WTC11 (cell line): ENCODE measurements around the gene SGIP1. TPM values are rescaled to one million over a fixed set of nuclear protein-coding genes. Genes with fewer than 3 reads are reported as not detected.

Source experiments
- ATAC-seq: fragments of 200-7000 bp; cut with Tn5 transposase; 2 replicates; pipeline ENCODE4 v1.10.0; 2021; ENCODE audit warnings: mild to moderate bottlenecking, moderate library complexity
- CTCF ChIA-PET: fragments of 300-600 bp; sonication (Branson Sonifier 250); formaldehyde crosslinking; loops from one replicate; lab custom pipeline; 2021; ENCODE audit warnings: antibody characterized with exemption; lab: Charles Lee
- POLR2A ChIA-PET: fragments of 350-600 bp; sonication (Branson Sonifier 250); formaldehyde crosslinking; loops from one replicate; lab custom pipeline; 2021; ENCODE audit warnings: antibody characterized with exemption; lab: Charles Lee
- DNase-seq: peaks from one replicate; pipeline ENCODE4 v3.0.0; 2021; ENCODE audit warnings: low spot score
- H3K27ac Mint-ChIP-seq: 2 replicates; pipeline ENCODE4 v1.8.0; 2021; ENCODE audit warnings: mixed read lengths
- H3K27me3 Mint-ChIP-seq: 2 replicates; pipeline ENCODE4 v1.8.0; 2021; ENCODE audit warnings: low read depth, mild to moderate bottlenecking, moderate library complexity, mixed read lengths
- H3K36me3 Mint-ChIP-seq: 2 replicates; pipeline ENCODE4 v1.8.0; 2021; ENCODE audit warnings: mixed read lengths
- H3K4me1 Mint-ChIP-seq: 2 replicates; pipeline ENCODE4 v1.8.0; 2022; ENCODE audit warnings: mixed read lengths
- H3K4me3 Mint-ChIP-seq: 2 replicates; pipeline ENCODE4 v1.8.0; 2021; ENCODE audit warnings: mild to moderate bottlenecking, moderate library complexity, mixed read lengths
- H3K9me3 Mint-ChIP-seq: 2 replicates; pipeline ENCODE4 v1.8.0; 2021; ENCODE audit warnings: mixed read lengths
- AFF4 ChIP-seq: sonication (generic); formaldehyde crosslinking; IDR thresholded peaks from 2 replicates; pipeline ENCODE4 v1.8.1; 2023; ENCODE audit warnings: mild to moderate bottlenecking, missing genetic modification reagents, borderline replicate concordance
- ESRRA ChIP-seq: sonication (generic); formaldehyde crosslinking; IDR thresholded peaks from 2 replicates; pipeline ENCODE4 v1.8.1; 2022; ENCODE audit warnings: mild to moderate bottlenecking, missing genetic modification reagents, borderline replicate concordance
- JUN ChIP-seq: sonication (generic); formaldehyde crosslinking; IDR thresholded peaks from 2 replicates; pipeline ENCODE4 v1.8.0; 2023; ENCODE audit warnings: mild to moderate bottlenecking, missing genetic modification reagents
- MXD4 ChIP-seq: fragments of 250-450 bp; sonication (Bioruptor Pico); IDR thresholded peaks from 2 replicates; pipeline ENCODE4 v1.8.0; 2021; ENCODE audit warnings: mild to moderate bottlenecking, moderate library complexity, borderline replicate concordance
- NFATC4 ChIP-seq: fragments of 250-450 bp; sonication (Bioruptor Pico); IDR thresholded peaks from 2 replicates; pipeline ENCODE4 v1.9.0; 2021; ENCODE audit warnings: mild to moderate bottlenecking
- PRRX2 ChIP-seq: fragments of 250-450 bp; sonication (Bioruptor Pico); IDR thresholded peaks from 2 replicates; pipeline ENCODE4 v1.8.0; 2021; ENCODE audit warnings: mild to moderate bottlenecking
- TCF7 ChIP-seq: sonication (generic); formaldehyde crosslinking; IDR thresholded peaks from 2 replicates; pipeline ENCODE4 v1.8.0; 2022; ENCODE audit warnings: mild to moderate bottlenecking, low read depth, missing genetic modification reagents, moderate library complexity
- TEAD1 ChIP-seq: sonication (generic); formaldehyde crosslinking; IDR thresholded peaks from 2 replicates; pipeline ENCODE4 v1.8.0; 2022; ENCODE audit warnings: mild to moderate bottlenecking, missing genetic modification reagents
- ZNF281 ChIP-seq: sonication (generic); formaldehyde crosslinking; IDR thresholded peaks from 2 replicates; pipeline ENCODE4 v1.8.0; 2023; ENCODE audit warnings: mild to moderate bottlenecking, missing genetic modification reagents
- ZNF671 ChIP-seq: fragments of 250-450 bp; sonication (Bioruptor Pico); IDR thresholded peaks from 2 replicates; pipeline ENCODE4 v1.8.0; 2021; ENCODE audit warnings: mild to moderate bottlenecking
- total RNA-seq: library from RNA; stranded (reverse); gene quantifications from 3 replicates; pipeline ENCODE4 v1.2.3, GENCODE V29; 2021
- TF ChIP-seq, protein P1 (sequence below): sonication (generic); formaldehyde crosslinking; IDR thresholded peaks from 2 replicates; pipeline ENCODE4 v1.8.1; 2023; ENCODE audit warnings: mild to moderate bottlenecking, missing genetic modification reagents
- TF ChIP-seq, protein P2 (sequence below): sonication (generic); formaldehyde crosslinking; IDR thresholded peaks from 2 replicates; pipeline ENCODE4 v1.8.1; 2023; ENCODE audit warnings: mild to moderate bottlenecking, moderate library complexity, missing genetic modification reagents
- TF ChIP-seq, protein P3 (sequence below): sonication (generic); formaldehyde crosslinking; conservative IDR thresholded peaks from 2 replicates; pipeline ENCODE4 v1.8.1; 2023; ENCODE audit warnings: mild to moderate bottlenecking, low read depth, missing genetic modification reagents, moderate library complexity
- TF ChIP-seq, protein P4 (sequence below): sonication (generic); formaldehyde crosslinking; IDR thresholded peaks from 2 replicates; pipeline ENCODE4 v1.8.1; 2023; ENCODE audit warnings: mild to moderate bottlenecking, missing genetic modification reagents, moderate library complexity
- TF ChIP-seq, protein P5 (sequence below): fragments of 200-600 bp; IDR thresholded peaks from 2 replicates; pipeline ENCODE4 v1.8.0; 2022; ENCODE audit warnings: antibody characterized with exemption

Gene SGIP1
- total RNA-seq, 1 experiment from 2014 or later, result 3.9 TPM

DNA sequence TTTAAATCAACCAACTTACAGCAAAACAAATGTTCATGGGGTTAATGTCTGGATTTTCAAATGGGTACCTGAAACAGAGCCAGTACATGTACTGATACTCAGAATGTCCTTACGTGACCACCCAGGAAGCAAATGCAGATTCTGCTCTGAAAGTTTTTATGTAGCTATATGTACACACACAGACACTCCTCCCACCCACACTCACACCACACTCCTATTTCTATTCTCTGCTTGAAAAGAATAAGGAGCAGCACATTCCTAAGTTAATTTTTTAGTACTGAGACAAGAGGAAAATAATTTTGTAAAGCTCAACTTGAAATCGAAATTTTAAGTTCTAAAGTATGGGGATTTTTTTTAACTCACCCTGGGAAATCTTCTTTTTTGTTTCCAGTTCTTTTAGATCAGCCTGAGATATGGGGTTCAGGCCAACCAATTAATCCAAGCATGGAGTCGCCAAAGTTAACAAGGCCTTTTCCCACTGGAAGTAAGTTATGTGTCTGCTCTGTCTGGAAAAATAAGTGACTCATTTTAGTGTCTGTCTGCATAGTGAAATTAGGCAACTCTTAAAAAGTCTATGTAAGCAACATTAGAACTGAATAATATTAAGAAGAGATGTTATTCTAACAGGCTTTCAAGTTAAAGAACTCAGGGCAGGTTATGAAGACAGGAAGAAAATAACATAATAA lies 142.8 kb downstream of the SGIP1 start:
- Mint-ChIP-seq H3K4me1 (no peaks in the 10 kb centered on the region), H3K36me3 (no peaks in the 10 kb centered on the region), H3K27me3 (no peaks in the 10 kb centered on the region), H3K27ac (no peak overlapping the region), H3K4me3 (no peak overlapping the region), H3K9me3 (no peaks in the 10 kb centered on the region)
- no peak for DNase-seq
- TF ChIP-seq TEAD1 (CRISPR knock-in tag), result no peak
- ChIA-PET POLR2A (no interaction called here), CTCF (no interaction called here)
- no peak for ATAC-seq

DNA sequence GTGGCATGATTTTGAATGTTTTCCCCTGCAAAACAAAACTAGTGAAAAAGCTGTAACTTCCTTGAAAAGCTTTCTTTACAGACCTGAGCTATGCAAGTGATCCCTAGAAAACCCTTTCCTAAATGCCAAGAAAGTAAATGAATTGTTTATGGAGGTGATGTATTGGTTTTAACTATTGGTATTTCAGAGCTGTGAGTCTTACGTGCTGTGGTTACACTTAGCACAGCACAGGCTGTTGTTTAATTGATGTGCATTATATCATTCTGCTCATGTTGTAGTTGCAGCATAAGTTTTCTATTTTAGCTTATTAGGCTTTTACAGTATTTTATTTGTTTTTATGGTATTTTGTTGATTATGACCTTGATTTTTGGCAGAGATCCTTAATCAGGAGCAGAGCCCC lies 144.2 kb downstream of the SGIP1 start:
- CTCF ChIA-PET, result interaction anchor here (0.6 to 1.1 kb wide), 2 partner anchors 47 to 317 kb away, joined by 3 to 5 read pairs; no protein-coding TSS in a partner anchor
- DNase-seq (no peak), ATAC-seq (no peak)
- Mint-ChIP-seq H3K27me3 (no peaks in the 10 kb centered on the region), H3K4me1 (no peaks in the 10 kb centered on the region; the same call in 1 of the 2 replicates), H3K4me3 (no peak overlapping the region), H3K9me3 (no peaks in the 10 kb centered on the region), H3K36me3 (no peaks in the 10 kb centered on the region), H3K27ac (no peak overlapping the region)
- POLR2A ChIA-PET, result no interaction called here
- TF ChIP-seq, protein P1, sequence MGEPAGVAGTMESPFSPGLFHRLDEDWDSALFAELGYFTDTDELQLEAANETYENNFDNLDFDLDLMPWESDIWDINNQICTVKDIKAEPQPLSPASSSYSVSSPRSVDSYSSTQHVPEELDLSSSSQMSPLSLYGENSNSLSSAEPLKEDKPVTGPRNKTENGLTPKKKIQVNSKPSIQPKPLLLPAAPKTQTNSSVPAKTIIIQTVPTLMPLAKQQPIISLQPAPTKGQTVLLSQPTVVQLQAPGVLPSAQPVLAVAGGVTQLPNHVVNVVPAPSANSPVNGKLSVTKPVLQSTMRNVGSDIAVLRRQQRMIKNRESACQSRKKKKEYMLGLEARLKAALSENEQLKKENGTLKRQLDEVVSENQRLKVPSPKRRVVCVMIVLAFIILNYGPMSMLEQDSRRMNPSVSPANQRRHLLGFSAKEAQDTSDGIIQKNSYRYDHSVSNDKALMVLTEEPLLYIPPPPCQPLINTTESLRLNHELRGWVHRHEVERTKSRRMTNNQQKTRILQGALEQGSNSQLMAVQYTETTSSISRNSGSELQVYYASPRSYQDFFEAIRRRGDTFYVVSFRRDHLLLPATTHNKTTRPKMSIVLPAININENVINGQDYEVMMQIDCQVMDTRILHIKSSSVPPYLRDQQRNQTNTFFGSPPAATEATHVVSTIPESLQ (CRISPR knock-in tag), result no peak
- TF ChIP-seq, protein P2, sequence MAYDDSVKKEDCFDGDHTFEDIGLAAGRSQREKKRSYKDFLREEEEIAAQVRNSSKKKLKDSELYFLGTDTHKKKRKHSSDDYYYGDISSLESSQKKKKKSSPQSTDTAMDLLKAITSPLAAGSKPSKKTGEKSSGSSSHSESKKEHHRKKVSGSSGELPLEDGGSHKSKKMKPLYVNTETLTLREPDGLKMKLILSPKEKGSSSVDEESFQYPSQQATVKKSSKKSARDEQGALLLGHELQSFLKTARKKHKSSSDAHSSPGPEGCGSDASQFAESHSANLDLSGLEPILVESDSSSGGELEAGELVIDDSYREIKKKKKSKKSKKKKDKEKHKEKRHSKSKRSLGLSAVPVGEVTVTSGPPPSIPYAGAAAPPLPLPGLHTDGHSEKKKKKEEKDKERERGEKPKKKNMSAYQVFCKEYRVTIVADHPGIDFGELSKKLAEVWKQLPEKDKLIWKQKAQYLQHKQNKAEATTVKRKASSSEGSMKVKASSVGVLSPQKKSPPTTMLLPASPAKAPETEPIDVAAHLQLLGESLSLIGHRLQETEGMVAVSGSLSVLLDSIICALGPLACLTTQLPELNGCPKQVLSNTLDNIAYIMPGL (CRISPR knock-in tag), result no peak
- TF ChIP-seq, protein P3, sequence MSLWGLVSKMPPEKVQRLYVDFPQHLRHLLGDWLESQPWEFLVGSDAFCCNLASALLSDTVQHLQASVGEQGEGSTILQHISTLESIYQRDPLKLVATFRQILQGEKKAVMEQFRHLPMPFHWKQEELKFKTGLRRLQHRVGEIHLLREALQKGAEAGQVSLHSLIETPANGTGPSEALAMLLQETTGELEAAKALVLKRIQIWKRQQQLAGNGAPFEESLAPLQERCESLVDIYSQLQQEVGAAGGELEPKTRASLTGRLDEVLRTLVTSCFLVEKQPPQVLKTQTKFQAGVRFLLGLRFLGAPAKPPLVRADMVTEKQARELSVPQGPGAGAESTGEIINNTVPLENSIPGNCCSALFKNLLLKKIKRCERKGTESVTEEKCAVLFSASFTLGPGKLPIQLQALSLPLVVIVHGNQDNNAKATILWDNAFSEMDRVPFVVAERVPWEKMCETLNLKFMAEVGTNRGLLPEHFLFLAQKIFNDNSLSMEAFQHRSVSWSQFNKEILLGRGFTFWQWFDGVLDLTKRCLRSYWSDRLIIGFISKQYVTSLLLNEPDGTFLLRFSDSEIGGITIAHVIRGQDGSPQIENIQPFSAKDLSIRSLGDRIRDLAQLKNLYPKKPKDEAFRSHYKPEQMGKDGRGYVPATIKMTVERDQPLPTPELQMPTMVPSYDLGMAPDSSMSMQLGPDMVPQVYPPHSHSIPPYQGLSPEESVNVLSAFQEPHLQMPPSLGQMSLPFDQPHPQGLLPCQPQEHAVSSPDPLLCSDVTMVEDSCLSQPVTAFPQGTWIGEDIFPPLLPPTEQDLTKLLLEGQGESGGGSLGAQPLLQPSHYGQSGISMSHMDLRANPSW, result no peak
- TF ChIP-seq ZNF671 (CRISPR knock-in tag) (no peak), TCF7 (CRISPR knock-in tag) (no peak), TEAD1 (CRISPR knock-in tag) (no peak)
- TF ChIP-seq, protein P4, sequence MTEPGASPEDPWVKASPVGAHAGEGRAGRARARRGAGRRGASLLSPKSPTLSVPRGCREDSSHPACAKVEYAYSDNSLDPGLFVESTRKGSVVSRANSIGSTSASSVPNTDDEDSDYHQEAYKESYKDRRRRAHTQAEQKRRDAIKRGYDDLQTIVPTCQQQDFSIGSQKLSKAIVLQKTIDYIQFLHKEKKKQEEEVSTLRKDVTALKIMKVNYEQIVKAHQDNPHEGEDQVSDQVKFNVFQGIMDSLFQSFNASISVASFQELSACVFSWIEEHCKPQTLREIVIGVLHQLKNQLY (CRISPR knock-in tag), result no peak

DNA sequence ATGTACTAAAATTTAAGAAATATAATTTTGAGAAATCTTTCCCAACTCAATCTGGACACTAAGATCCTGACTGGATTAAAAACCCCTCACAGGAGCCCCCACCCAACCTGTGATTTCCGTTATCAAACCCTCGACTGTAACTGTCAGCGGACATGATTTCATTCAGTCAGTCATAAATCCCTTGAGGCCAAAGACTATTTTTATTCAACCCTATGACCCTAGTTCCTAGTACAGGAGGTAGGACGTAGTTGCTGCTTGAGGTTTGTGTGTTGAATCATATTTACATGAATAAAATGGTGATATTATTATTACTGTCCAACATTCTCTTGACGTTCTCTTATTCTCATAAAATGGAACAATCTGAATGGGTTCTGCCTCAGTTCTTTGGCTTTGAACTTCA lies 145.2 kb downstream of the SGIP1 start:
- Mint-ChIP-seq H3K4me1 (no peaks in the 10 kb centered on the region; the same call in 1 of the 2 replicates), H3K4me3 (no peak overlapping the region), H3K9me3 (no peaks in the 10 kb centered on the region), H3K27me3 (no peaks in the 10 kb centered on the region), H3K36me3 (no peaks in the 10 kb centered on the region), H3K27ac (no peak overlapping the region)
- ChIA-PET CTCF (no interaction called here), POLR2A (no interaction called here)
- ATAC-seq, result no peak
- DNase-seq, result no peak
- TF ChIP-seq, protein P5, sequence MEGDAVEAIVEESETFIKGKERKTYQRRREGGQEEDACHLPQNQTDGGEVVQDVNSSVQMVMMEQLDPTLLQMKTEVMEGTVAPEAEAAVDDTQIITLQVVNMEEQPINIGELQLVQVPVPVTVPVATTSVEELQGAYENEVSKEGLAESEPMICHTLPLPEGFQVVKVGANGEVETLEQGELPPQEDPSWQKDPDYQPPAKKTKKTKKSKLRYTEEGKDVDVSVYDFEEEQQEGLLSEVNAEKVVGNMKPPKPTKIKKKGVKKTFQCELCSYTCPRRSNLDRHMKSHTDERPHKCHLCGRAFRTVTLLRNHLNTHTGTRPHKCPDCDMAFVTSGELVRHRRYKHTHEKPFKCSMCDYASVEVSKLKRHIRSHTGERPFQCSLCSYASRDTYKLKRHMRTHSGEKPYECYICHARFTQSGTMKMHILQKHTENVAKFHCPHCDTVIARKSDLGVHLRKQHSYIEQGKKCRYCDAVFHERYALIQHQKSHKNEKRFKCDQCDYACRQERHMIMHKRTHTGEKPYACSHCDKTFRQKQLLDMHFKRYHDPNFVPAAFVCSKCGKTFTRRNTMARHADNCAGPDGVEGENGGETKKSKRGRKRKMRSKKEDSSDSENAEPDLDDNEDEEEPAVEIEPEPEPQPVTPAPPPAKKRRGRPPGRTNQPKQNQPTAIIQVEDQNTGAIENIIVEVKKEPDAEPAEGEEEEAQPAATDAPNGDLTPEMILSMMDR, result no peak
- TF ChIP-seq PRRX2 (no peak), ESRRA (no peak), AFF4 (CRISPR knock-in tag) (no peak), JUN (CRISPR knock-in tag) (no peak), NFATC4 (CRISPR knock-in tag) (no peak), ZNF281 (no peak), MXD4 (CRISPR knock-in tag) (no peak)
